ENCODE results near the gene PJA2. TPM values are rescaled to one million over a fixed set of nuclear protein-coding genes. Genes with fewer than 3 reads are reported as not detected.

PJA2 gene
- total RNA-seq, 4 donors from 2014 or later: 109 to 162 (median 131) TPM

- no peak for TF ChIP-seq CTCF (IDR thresholded peaks at IDR 0.05; ENCODE audit: low read depth)
Measured at GRCh38 chr5:109297900-109298299, 111.9 kb downstream of the PJA2 start.

- no peak for TF ChIP-seq CTCF (IDR thresholded peaks at IDR 0.05; ENCODE audit: low read depth)
Measured at GRCh38 chr5:109291090-109291489, 118.7 kb downstream of the PJA2 start.

GRCh38 chr5:109290231-109290630 lies 119.5 kb downstream of the PJA2 start:
- TF ChIP-seq CTCF (IDR thresholded peaks at IDR 0.05; ENCODE audit: low read depth): no peak
